Upper lobe of left lung (tissue), 4 donors: Measurements from ENCODE around the gene L2HGDH.

Experiments
- CTCF ChIP-seq, 6 experiments: fragments of 450-650 bp in 4 of 6; fragments of 200-600 bp in 2 of 6; sonication (generic) in 2 of 6; IDR thresholded peaks; one replicate each; pipeline ENCODE4 v1.5.1; 2016 to 2019; ENCODE audit warnings: antibody characterized with exemption in 6 of 6
- EP300 ChIP-seq, 4 donors: sonication (generic); formaldehyde crosslinking; IDR thresholded peaks; one replicate each; pipeline ENCODE4 v1.5.1; 2017; ENCODE audit warnings: antibody characterized with exemption in 4 of 4, control low read depth in 2 of 4
- POLR2A ChIP-seq, 4 donors: fragments of 450-650 bp; IDR thresholded peaks; one replicate each; pipeline ENCODE4 v1.5.1; 2016 to 2017; ENCODE audit warnings: antibody characterized with exemption in 4 of 4, mild to moderate bottlenecking in 2 of 4
- POLR2AphosphoS5 ChIP-seq, 2 donors: sonication (generic); formaldehyde crosslinking; IDR thresholded peaks; one replicate each; pipeline ENCODE4 v1.5.1; 2017; ENCODE audit warnings: antibody characterized with exemption in 2 of 2

- TF ChIP-seq CTCF (IDR thresholded peaks at IDR 0.05), result no peak
- no peak for TF ChIP-seq POLR2AphosphoS5 (IDR thresholded peaks at IDR 0.05)
- no peak for TF ChIP-seq POLR2A (IDR thresholded peaks at IDR 0.05)
- TF ChIP-seq EP300 (IDR thresholded peaks at IDR 0.05), result no peak
Measured at GRCh38 chr14:50233951-50234250, 78.1 kb downstream of the L2HGDH start.
